ENCODE data around the gene LRRC34.

The LRRC34 gene

DNA sequence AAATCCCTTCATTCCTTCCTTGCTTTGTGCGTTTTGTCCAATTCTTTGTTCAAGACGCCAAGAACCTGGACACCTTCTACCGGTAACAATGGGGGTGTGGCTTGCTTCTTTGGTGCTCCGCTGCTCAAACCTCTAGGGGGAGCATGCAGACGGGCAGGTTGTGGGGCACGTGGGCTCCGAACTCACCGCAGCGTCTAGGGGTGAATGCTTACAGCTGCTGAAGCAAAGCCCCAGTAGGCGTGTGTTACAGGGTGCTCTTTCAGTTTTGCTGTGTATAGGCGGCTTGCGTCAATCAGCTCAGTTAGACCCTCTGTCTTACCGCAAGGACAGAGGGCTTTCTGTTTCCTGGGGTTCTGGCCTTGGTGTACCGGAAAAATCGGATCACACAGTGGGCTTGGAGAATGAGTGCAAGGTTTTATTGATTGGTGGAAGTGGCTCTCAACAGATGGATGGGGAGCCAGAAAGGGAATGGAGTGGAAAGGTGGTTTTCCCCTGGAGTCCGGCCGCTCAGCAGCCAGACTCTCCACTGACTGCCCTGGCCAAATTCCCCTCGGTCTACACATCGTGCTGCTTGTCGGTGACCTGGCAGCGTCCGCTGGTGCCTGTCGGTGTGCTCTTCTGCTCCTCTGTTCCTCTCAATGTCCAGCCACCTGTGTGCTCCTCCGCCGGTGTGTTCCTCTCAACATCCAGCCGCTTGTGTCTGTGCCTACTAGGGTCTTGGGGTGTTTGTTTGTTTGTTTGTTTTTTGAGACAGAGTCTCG lies 1.2 kb upstream of the LRRC34 start:
- DNase-seq = peak; percentile 72

DNA sequence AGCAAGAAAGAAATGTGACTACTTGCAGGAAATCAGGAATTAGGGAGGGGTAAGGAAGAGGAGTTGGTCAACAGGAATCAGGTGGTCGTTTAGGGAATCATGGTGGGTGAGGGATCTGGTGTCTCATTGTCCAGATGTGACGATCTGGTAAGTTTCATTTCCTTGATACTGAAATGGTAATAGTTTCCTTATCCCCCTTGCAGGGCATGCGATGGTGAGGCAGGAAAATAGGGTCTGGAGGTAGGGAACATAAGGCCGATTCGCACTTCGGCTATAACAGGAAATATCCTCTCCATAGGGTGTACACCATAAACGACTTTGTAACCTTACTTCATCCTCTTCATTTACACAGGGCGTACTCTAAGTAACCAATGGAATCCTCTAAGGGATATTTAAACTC lies 574 bp upstream of the LRRC34 start:
- DNase-seq = no peak

DNA sequence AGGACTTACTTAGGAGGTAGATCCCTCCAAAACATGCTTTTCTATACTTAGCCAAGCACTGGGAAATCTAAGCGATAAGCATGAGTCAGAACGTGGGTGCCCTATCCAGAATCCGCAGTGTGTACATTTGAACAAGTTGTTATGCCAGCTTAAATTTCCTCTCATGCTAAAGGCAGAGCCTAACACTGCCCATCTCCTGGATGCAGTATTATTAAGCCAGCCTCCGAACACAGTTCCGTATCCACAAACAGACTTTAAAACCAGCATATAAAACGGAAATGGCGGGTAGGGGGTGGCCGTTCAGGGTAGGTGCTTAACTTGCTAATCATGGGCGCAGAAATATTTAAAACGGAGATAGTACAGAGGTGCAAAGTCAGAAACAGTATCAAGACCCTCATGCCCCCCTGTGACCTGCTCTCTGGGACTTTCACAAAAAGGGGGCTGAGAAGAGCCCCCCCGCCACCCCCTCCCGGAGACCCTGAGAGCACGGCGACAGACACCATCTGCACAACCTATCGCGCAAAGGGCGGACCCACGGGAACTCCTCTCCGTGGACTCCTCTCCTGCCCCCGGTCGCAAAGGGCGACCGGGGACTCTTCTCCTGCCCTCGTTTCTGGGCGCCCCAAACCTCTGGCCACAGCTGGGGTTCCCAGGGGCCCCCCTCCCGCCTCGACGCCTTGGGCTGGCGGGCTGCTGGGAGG lies 923 bp downstream of the LRRC34 start:
- DNase-seq = no peak

DNA sequence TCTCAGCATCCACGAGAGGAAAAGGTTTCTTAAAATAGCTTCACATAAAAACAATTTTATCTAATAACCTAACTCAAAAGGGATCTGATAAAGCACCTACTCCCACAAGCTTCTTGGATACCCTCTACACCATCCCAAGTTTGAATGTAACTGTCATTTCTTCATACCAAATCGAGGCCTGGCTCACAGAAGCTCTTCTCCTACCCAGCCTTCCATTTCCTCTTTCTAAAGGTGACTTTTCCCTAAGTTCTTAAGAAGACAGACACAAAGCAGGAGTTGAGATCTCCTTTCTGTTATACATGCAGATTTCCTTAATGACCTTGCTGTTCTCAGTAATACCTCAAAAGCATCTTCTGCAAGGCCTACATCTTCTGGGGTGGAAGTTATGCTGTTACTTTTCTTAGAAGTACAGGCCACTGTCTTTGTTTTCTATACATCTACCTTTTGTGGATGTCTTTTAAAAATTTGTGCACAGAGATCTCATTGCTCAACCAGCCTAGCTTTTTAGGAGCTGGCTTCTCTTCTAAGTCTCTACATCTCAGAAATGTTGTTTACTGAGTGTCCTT lies 3.4 kb downstream of the LRRC34 start:
- DNase-seq = no peak

DNA sequence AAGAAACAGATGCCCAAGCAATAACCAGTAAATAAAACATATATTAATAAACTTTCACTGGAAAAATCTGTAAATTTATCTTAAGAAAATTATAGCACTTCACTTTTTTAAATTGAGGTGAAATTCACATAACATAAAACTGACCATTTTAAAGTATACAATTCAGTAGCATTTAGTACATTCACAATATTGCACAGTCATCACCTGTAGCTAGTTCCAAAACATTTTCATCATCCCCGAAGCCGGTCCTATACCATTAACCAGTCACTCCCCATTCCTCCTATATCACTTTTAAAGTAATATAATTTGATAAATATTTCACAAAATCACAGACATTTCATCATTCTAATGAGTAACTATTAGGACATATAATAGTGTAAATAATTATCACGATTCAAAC lies 8.0 kb downstream of the LRRC34 start:
- no peak for DNase-seq

DNA sequence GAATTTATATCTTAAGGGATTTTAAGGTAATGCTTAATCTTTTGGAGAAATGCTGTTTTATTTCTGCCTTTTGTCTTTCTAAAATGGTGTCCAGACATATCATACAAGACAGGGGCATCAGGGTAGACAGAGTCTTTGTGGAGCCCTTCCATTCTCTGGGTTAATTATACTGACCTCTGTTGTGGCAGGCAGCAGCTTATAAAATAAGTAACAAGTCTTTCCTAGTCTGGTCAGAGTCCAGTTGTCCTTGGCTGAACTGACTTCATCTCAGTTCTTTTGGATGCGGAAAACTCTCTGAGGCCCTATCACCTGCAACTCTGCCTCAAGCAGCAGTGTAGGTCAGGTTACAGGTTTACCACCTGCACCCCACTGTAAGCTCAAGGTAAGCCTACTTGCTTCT lies 20.3 kb downstream of the LRRC34 start:
- no peak for DNase-seq

DNA sequence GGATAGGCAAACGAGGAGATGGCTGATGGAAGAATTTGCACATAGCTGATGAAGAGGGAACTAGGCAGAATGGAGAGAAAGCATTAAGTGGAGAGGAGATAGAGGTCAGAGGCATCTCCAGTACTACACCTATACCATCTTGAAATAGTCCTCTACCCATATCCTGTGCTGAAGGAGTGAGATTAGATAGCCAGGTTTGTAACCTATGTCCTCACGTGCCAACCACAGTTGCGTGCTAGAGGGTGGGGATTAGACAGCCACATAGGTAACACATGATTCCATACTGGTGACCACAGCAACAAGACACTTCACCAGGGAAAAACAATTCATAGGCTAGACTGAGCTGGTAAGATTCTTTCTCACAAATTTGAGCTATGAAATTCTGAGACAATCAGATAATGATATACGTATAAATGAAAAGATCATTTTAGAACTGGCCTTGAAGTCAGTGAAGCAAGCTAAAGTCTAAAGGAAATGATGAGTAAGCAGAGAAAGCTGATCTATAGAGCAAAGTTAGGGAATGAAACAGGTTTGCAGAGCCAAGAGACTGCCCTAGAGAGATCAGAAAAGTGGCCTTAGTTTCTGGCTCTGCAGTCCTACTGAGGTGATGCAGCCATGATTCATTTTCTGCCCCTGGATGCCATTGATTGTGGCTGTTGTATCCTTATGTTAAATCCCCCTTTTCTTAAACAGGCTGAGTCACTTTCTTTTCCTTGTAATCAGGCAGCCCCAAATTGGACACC lies 21.8 kb downstream of the LRRC34 start:
- no peak for DNase-seq

DNA sequence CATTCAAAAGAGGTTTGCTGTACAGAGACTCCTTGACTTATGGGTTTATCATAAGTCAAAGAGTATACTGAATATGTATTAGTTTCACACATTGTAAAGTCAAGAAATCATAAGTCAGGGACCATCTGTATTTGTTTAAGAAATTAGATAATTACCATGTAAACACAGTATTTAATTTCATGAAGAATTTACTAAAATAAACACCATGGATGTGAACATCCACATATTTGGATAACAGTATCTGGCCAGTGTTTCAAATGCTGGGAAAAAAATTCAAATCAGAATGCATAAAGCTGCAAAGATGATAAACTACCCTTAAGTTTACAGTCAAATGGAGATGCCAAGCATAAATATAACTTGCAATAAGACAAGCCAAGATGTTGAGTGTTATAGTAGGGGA lies 22.5 kb downstream of the LRRC34 start:
- no peak for DNase-seq

DNA sequence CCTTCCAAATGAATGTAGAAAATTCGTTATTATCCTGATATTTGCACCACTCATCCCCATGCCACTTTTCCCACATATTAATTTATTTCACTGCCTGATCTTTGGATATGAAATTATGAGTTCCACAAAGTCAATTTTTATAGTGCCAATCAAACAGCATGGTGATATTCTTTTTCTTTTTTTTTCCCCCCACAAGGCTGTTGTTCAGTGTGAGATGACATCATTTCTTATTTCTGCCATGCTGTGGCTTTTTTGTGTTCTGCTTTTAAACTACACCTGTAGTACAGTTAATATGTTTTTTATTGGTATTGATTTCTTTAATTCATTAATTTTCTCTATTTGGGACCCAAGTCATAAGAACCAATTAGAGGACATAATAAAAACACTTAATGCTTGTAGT lies 24.9 kb downstream of the LRRC34 start:
- no peak for DNase-seq

DNA sequence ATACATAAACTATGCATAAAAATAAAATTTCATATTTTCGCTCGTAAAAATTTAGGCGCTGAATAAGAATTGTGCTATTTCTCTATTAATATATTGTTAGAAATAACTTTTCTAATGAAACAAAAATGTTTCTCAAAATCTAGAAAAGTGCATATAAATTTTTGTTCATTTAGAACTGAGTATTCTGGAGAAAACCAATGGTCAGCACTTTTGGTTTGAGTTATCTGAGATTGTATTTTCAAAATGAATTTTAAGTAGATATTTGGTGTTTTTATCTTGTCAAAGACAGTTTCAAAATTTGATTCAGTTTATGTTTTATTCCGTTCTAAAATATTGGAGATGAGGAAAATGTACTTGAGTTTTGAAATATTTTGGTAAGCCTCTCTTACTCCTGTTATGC lies 25.6 kb downstream of the LRRC34 start:
- no peak for DNase-seq

DNA sequence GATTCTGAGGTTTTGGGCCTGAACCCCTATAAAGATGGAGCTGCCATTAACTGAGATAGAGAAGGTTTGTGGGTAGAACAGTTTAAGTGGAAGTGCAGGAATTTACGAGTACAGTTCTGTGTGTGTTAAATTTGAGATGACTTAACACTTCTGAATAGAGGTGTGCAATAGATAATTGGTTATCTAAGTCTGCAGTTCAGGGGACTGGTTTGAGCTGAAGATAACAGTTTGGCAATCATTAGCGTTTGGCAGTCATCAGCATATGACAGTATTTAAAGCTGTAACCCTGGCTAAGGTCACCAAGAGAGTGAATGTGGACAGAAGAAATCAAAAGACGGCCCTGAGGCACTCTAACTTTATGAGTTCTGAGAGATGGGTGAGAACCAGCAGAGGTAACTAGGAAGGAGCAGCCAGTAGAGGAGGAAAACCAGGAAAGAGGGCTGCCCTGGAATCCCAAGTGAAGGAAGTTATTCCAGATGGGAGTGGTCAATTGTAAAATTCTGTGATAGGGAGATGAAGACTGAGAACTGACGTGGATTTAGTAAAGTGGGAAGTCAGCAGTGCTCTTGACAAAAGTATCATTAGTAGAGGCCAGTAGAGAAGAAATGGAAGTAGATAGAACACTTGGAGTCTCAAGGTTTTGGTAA lies 31.4 kb downstream of the LRRC34 start:
- DNase-seq = no peak

DNA sequence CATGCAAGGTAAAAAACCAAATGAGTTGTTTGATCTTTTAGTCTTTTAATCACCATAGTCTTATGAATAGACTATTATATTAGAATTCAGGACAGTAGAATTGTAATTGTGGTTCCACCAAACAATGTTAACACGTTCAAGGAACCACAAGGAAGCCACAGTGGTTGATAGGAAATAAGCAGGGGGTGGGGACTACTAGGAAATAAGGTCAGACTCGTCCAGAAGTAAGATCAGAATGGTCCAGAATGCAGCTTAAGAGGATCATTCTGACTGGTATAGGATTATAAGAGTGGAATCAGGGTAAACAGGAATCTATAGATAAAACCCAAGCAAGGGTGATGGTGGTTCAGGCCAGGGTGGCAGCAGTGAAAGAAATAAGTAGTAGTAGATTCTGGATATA lies 32.0 kb downstream of the LRRC34 start:
- no peak for DNase-seq

DNA sequence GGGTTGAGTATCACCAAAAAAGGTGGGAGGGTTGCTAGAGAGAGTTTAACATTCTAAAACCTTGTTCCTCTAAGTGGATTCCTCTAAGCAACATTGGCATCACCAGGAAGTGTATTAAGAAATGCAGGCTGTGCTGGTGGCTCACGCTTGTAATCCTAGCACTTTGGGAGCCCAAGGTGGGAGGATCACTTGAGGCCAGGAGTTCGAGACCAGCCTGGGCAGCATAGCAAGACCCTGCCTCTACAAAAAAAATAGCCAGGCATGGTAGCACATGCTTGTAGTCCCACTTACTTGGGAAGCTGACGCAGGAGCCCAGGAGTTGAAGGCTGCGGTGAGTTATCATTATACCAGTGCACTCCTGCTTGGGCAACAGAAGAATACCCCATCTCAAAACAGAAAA lies 34.9 kb downstream of the LRRC34 start:
- no peak for DNase-seq

DNA sequence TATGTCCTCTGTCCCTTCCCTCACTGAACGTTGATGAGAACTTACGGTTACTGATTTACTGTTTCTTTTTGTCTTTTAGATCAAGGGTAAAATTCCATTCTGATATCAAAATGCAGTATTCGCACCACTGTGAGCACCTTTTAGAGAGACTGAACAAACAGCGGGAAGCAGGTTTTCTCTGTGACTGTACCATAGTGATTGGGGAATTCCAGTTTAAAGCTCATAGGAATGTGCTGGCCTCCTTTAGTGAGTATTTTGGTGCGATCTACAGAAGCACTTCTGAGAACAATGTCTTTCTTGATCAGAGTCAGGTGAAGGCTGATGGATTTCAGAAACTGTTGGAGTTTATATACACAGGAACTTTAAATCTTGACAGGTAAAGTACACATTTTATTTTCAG lies 38.5 kb downstream of the LRRC34 start:
- DNase-seq = no peak

DNA sequence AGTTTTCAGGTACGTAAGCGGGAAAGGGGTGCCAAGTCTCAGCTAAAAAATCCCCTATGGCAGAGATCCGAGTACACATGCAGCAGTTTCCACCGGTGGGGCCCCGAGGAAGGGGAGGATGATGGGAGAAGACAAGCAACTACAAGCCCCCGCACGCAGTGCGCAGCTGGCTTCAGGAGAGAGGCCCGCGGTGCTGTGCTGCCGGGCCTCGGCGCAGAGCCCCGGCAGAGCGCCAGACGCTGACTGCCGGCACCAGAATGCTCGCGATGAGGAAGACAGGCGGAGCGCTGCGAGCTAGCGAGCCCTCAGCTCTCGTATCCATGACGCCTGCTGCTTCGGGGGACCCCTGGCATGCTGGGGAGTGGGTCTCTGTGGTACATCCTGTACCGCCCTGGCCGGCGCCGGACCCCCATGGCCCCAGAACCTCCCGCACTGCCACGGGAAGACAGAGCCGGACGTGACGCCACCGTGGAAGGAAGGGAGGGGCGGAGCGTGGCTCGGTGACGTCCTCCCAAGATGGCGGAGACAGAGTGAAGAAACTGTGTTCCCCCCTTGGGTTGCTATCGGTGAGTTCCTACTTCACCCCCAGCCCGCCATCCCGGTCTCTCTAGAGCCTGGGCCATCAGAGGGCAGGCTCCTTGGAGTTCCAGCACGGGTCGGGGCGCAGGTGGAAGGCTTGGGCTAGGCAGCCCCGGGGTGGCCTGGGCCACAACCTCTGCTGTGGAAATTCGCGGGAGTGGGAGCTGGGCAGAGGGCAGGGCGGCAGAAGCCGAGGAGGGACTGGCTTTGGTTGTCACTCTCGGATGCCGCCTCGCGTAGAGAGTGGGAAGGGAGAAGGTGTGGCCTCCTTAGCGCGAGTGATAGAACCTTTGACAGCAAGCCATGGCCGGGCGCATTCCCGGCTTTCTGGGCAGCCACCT lies 39.5 kb downstream of the LRRC34 start, which contains the start of gene MYNN:
Gene MYNN (plus strand): TSS at position 500 of the 920 bp plus-strand sequence. CDS start 900 bp downstream, outside the sequence.
- DNase-seq = peak; percentile 76

DNA sequence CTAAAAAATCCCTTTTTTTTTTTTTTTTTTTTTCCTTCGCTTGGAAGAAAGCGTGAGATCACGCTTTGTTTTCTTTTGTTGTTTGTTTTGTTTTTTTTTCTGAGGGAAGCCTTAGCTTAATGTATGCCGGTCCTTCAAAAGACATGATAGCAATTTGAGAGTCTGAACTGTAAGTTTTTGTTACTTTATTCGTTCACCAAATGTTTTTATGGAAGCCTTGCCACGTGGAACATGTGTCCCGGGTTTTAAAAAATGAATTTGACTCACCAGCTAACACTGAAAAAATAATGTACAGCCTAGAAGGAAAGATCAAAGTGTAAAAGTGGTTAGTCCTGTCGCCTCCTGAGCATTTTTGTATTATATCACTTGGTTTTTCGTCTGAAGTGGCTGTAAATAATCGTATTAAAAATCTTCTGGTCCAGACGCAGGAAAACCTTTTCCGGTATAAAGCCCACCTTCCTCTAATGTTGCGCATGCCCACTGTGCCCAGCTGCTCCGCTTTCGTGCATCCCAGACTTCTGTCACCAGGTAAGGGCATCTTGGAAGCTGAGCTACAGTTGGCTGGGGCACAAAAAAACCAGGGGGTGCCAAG lies 40.3 kb downstream of the LRRC34 start:
- DNase-seq = peak; percentile 84

DNA sequence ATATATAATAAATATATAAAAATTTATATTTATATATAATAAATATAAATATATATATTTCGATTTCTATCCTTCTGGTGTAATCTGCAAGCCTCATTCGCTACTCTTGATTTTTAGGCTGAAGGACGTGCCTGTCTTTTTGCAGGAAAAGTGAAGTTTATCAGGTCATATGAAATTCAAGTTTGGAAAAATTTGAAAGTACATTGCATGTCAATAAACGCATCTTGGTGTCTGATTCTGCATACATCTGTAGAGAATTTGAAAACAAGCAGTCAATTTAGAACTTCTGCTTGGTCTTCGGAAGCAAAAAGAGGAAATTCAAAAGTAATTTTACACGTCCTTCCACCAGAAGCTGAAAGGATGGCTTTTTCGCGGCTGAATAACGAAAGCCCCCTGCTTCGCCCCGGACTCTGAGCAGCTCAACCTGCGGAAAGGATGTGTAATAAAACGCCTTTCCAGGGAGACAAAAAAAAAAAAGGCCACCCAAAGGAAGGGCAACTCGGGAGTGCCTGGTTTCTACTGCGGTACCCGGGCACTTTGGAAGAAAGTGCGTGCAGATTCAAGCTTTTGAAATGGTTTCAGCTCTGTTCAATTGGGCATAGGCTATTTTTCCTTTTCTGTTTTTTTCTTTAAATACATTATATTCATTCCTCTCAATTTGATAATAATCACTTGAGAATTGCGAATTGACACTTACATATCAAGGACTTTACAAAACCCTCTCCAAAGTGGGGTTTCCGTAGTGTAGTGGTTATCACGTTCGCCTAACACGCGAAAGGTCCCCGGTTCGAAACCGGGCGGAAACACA lies 41.0 kb downstream of the LRRC34 start:
- DNase-seq = peak; percentile 97

DNA sequence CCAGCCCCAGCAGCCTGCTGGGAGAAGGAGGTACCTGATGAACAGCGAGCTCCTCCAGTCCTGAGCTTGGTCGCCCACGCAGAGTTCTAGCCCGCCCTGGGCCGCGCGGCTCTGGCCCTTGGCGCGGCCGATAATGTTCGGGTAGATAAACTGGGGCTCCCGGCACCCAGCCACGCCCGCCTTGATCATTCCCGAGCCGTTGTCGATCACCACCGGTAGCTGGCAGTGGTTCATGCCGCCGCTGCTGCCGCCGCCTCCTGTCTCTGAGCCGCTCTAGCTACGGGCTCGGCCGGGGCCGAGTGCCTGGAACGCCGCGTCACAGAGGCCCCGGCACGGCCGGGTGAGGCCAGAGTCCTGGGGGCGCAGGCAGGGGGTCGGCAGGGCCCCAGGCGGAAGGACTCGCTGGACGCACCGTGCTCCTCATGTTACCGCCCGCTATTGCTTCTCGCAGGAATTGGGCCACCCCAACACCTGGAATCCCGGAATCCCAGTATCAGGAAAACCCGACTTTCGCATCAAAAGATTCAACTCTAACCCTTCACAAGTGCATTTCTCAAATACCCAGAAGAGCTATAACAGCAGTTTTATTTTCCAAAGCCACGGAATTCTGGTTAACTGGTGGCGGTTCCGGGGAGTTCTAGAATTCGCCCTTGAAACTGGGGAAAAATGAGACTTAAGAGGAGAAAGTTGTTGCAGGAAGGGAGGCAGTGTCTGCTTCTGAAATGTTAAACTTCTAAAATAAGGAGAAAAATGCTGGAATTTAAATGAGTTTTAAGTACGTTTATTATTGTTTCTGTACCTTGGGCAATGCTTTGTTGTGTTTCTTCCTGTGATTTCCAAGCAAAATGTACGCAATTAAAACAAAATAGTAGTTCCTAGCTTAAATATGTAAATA lies 43.2 kb downstream of the LRRC34 start, which contains the start of gene ACTRT3:
Gene ACTRT3 (minus strand): TSS at position 275 of the 895 bp plus-strand sequence. CDS start 41 bp downstream, at position 234.
- no peak for DNase-seq
